ENCODE data around the gene ZG16. TPM values are rescaled to one million over a fixed set of nuclear protein-coding genes. Genes with fewer than 3 reads are reported as not detected.

Gene ZG16
- total and polyA plus RNA-seq, 2 experiments from 2014 or later = not detected

DNA sequence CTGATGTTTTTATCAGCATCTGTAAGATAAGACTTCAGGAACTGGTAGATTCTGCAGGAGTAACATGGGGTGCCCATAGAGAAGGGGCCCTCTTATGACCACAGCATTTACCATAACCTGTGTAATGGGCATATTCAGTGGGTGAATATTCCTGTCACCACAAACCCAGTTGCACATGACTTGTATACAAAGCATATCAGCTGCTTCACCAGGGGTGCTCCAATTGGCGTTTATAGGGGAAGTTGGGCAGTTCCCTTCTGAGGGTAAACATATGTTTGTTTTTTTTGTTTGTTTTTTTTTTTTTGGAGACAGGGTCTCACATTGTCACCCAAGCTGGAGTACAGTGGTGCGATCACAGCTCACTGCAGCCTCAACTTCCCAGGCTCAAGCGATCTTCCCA, 11.5 kb upstream of the ZG16 start (continued):
- TF ChIP-seq ZNF114 (CRISPR knock-in tag; IDR thresholded peaks at IDR 0.05) (no peak), JUNB (IDR thresholded peaks at IDR 0.05; ENCODE audit: unreplicated experiment) (no peak), EZH2 (IDR thresholded peaks at IDR 0.05; ENCODE audit: low read depth, unreplicated experiment) (no peak), CREB1 (CRISPR knock-in tag; IDR thresholded peaks at IDR 0.05; ENCODE audit: low read depth) (no peak), ZNF331 (CRISPR knock-in tag; IDR thresholded peaks at IDR 0.05; ENCODE audit: low read depth) (no peak)

DNA sequence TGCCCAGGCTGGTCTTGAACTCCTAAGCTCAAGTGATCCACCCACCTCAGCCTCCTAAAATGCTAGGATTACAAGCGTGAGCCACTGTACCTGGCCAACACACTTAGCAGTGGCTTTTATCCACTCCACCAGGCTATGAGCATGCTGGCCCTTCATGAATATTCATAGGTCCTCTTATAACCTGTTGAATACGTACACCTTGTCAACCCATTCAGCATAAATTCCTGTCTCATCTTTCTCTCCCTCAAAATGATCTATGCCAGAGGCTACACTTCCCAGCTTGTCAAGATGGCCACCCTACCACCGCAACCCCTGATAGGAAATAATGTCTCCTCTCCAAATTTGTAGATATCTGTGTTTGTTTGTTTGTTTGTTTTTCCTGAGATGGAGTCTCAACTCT, 11.0 kb upstream of the ZG16 start:
- H3F3A ChIP-seq (replicated peaks; ENCODE audit: low read depth) = no peaks in the 10 kb centered on the region
- H4K20me1 ChIP-seq (replicated peaks; ENCODE audit: insufficient read depth) = no peaks in the 10 kb centered on the region
- H3K4me2 ChIP-seq = no peak overlapping the region
- no peaks in the 10 kb centered on the region for H3K4me1 ChIP-seq (ENCODE audit: insufficient read depth)
- Mint-ChIP-seq H3K9me3 (no peaks in the 10 kb centered on the region), H3K4me1 (peaks cover 1% of the 10 kb centered on the region; the same call in 1 of the 3 replicates), H3K4me3 (no peak overlapping the region), H3K27me3 (ENCODE audit: insufficient read depth, low read depth, poor library complexity) (peaks cover 5% of the 10 kb centered on the region), H3K36me3 (ENCODE audit: low read depth) (no peaks in the 10 kb centered on the region), H3K27ac (no peak overlapping the region)
- no peaks in the 10 kb centered on the region for H3K79me2 ChIP-seq (replicated peaks; ENCODE audit: insufficient read depth)
- peak overlapping the region; percentile 43 for H2AFZ ChIP-seq
- no peaks in the 10 kb centered on the region for H3K27me3 ChIP-seq (ENCODE audit: insufficient read depth)
- DNase-seq (ENCODE audit: low spot score) = no peak
- H3K27ac ChIP-seq (ENCODE audit: low read depth) = no peak overlapping the region
- no peak overlapping the region for H3K4me3 ChIP-seq
- ATAC-seq = no peak
- H3K36me3 ChIP-seq (ENCODE audit: insufficient read depth) = no peaks in the 10 kb centered on the region
- TF ChIP-seq POLR2AphosphoS5 (IDR thresholded peaks at IDR 0.05; ENCODE audit: low read depth) = no peak
- TF ChIP-seq, protein P1, sequence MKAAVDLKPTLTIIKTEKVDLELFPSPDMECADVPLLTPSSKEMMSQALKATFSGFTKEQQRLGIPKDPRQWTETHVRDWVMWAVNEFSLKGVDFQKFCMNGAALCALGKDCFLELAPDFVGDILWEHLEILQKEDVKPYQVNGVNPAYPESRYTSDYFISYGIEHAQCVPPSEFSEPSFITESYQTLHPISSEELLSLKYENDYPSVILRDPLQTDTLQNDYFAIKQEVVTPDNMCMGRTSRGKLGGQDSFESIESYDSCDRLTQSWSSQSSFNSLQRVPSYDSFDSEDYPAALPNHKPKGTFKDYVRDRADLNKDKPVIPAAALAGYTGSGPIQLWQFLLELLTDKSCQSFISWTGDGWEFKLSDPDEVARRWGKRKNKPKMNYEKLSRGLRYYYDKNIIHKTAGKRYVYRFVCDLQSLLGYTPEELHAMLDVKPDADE (IDR thresholded peaks at IDR 0.05) = no peak
- TF ChIP-seq, protein P2, sequence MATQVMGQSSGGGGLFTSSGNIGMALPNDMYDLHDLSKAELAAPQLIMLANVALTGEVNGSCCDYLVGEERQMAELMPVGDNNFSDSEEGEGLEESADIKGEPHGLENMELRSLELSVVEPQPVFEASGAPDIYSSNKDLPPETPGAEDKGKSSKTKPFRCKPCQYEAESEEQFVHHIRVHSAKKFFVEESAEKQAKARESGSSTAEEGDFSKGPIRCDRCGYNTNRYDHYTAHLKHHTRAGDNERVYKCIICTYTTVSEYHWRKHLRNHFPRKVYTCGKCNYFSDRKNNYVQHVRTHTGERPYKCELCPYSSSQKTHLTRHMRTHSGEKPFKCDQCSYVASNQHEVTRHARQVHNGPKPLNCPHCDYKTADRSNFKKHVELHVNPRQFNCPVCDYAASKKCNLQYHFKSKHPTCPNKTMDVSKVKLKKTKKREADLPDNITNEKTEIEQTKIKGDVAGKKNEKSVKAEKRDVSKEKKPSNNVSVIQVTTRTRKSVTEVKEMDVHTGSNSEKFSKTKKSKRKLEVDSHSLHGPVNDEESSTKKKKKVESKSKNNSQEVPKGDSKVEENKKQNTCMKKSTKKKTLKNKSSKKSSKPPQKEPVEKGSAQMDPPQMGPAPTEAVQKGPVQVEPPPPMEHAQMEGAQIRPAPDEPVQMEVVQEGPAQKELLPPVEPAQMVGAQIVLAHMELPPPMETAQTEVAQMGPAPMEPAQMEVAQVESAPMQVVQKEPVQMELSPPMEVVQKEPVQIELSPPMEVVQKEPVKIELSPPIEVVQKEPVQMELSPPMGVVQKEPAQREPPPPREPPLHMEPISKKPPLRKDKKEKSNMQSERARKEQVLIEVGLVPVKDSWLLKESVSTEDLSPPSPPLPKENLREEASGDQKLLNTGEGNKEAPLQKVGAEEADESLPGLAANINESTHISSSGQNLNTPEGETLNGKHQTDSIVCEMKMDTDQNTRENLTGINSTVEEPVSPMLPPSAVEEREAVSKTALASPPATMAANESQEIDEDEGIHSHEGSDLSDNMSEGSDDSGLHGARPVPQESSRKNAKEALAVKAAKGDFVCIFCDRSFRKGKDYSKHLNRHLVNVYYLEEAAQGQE (IDR thresholded peaks at IDR 0.05; ENCODE audit: unreplicated experiment) = no peak
- TF ChIP-seq NANOG (IDR thresholded peaks at IDR 0.05; ENCODE audit: borderline replicate concordance) = no peak
- no peak for TF ChIP-seq EZH2 (IDR thresholded peaks at IDR 0.05; ENCODE audit: low read depth, unreplicated experiment)
- H3K9me2 ChIP-seq (ENCODE audit: insufficient read depth) = no peaks in the 10 kb centered on the region

DNA sequence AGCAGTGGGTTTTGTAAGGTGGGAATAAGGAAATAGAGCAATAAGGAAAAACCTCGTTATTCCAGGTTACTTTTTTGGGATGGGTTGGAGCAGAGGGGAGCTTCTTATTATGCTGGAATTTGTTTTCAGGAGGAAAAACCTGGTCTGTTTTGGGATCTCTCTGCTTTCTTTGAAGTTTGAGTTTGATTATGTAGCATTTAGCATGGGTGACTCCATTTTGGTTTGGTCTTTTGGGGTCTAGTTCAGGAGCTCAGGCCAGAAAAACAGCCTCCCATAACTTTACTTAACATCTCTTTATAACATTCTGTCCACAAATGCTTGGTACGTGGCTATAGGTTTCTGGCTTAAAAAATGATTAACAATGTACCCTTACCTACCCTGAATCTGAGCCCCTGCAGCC, 8.5 kb upstream of the ZG16 start:
- Histone ChIP-seq H3F3A (replicated peaks; ENCODE audit: low read depth) (no peaks in the 10 kb centered on the region), H3K9me2 (ENCODE audit: insufficient read depth) (no peaks in the 10 kb centered on the region), H3K79me2 (replicated peaks; ENCODE audit: insufficient read depth) (no peaks in the 10 kb centered on the region), H3K27me3 (ENCODE audit: insufficient read depth) (no peaks in the 10 kb centered on the region), H3K36me3 (ENCODE audit: insufficient read depth) (no peaks in the 10 kb centered on the region), H3K27ac (ENCODE audit: low read depth) (no peak overlapping the region), H3K4me2 (no peak overlapping the region), H2AFZ (no peak overlapping the region), H3K4me3 (no peak overlapping the region), H3K4me1 (ENCODE audit: insufficient read depth) (no peaks in the 10 kb centered on the region), H4K20me1 (replicated peaks; ENCODE audit: insufficient read depth) (no peaks in the 10 kb centered on the region)
- DNase-seq (ENCODE audit: low spot score) = no peak
- Mint-ChIP-seq H3K4me3 (no peak overlapping the region), H3K27ac (no peak overlapping the region), H3K36me3 (ENCODE audit: low read depth) (no peaks in the 10 kb centered on the region), H3K27me3 (ENCODE audit: insufficient read depth, low read depth, poor library complexity) (peaks cover 7% of the 10 kb centered on the region), H3K9me3 (no peaks in the 10 kb centered on the region), H3K4me1 (peaks cover 6% of the 10 kb centered on the region; the same call in 1 of the 3 replicates)
- ATAC-seq = no peak
- no peak for TF ChIP-seq NANOG (IDR thresholded peaks at IDR 0.05; ENCODE audit: borderline replicate concordance)
- no peak for TF ChIP-seq CREB1 (CRISPR knock-in tag; IDR thresholded peaks at IDR 0.05; ENCODE audit: low read depth)
- TF ChIP-seq EZH2 (IDR thresholded peaks at IDR 0.05; ENCODE audit: low read depth, unreplicated experiment) = no peak

All from GM23338 (cell line).